ENCODE results near the gene UCK2. TPM values are rescaled to one million over a fixed set of nuclear protein-coding genes. Genes with fewer than 3 reads are reported as not detected.

UCK2 gene
- total RNA-seq, 1 donor from 2014 or later, result 44.2 TPM

DNA sequence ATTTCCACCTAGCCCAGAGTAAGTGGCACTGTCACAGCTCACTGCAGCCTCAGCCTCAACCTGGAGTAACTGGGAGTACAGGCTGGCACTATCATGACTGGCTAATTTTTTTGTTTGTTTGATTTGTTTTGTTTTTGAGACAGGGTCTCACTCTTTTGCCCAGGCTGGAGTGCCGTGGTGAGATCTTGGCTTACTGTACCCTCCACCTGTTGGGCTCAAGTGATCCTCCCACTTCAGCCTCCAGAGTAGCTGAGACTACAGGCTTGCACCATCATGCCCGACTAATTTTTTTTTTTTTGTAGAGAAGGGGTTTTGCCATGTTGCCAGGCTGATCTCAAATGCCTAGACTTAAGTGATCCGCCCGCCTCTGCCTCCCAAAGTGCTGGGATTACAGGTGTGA is 2.5 kb downstream of the UCK2 start:
- H3K27me3 Mint-ChIP-seq (ENCODE audit: low read depth), result no peaks in the 10 kb centered on the region
- H3K36me3 Mint-ChIP-seq (ENCODE audit: low read depth), result no peaks in the 10 kb centered on the region
- peak overlapping the region; percentile 91 for H3K4me3 Mint-ChIP-seq (ENCODE audit: unreplicated experiment)
- peak overlapping the region; percentile 96 for H3K27ac Mint-ChIP-seq (ENCODE audit: unreplicated experiment)
- H3K9me3 Mint-ChIP-seq (ENCODE audit: low read depth), result no peaks in the 10 kb centered on the region
- TF ChIP-seq, protein P1, sequence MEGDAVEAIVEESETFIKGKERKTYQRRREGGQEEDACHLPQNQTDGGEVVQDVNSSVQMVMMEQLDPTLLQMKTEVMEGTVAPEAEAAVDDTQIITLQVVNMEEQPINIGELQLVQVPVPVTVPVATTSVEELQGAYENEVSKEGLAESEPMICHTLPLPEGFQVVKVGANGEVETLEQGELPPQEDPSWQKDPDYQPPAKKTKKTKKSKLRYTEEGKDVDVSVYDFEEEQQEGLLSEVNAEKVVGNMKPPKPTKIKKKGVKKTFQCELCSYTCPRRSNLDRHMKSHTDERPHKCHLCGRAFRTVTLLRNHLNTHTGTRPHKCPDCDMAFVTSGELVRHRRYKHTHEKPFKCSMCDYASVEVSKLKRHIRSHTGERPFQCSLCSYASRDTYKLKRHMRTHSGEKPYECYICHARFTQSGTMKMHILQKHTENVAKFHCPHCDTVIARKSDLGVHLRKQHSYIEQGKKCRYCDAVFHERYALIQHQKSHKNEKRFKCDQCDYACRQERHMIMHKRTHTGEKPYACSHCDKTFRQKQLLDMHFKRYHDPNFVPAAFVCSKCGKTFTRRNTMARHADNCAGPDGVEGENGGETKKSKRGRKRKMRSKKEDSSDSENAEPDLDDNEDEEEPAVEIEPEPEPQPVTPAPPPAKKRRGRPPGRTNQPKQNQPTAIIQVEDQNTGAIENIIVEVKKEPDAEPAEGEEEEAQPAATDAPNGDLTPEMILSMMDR (IDR thresholded peaks at IDR 0.05), result no peak
- H3K4me1 Mint-ChIP-seq (ENCODE audit: low read depth), result peaks cover 41% of the 10 kb centered on the region
- DNase-seq (ENCODE audit: low spot score), result no peak

DNA sequence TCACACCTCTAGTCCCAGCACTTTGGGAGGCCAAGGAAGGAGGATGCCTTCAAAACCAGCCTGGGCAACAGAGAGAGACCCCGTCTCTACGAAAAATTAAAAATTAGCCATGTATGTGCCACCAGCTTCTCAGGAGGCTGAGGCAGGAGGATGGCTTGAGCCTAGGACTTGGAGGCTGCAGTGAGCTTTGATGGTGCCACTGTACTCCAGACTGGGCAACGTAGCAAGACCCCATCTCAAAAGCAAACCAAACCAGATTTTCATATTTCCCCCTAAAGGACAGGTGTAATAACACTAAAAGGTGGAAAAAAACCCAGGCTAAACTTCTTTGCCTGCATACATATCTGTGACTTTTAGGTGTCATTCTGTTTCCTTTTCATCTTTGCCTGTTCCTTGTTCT is 3.7 kb downstream of the UCK2 start:
- DNase-seq (ENCODE audit: low spot score), result no peak
- H3K27ac Mint-ChIP-seq (ENCODE audit: unreplicated experiment), result peak overlapping the region; percentile 32
- TF ChIP-seq, protein P1 (IDR thresholded peaks at IDR 0.05), result no peak
- no peak overlapping the region for H3K4me3 Mint-ChIP-seq (ENCODE audit: unreplicated experiment)
- no peaks in the 10 kb centered on the region for H3K36me3 Mint-ChIP-seq (ENCODE audit: low read depth)
- no peaks in the 10 kb centered on the region for H3K27me3 Mint-ChIP-seq (ENCODE audit: low read depth)
- H3K4me1 Mint-ChIP-seq (ENCODE audit: low read depth), result peaks cover 42% of the 10 kb centered on the region
- no peaks in the 10 kb centered on the region for H3K9me3 Mint-ChIP-seq (ENCODE audit: low read depth)

DNA sequence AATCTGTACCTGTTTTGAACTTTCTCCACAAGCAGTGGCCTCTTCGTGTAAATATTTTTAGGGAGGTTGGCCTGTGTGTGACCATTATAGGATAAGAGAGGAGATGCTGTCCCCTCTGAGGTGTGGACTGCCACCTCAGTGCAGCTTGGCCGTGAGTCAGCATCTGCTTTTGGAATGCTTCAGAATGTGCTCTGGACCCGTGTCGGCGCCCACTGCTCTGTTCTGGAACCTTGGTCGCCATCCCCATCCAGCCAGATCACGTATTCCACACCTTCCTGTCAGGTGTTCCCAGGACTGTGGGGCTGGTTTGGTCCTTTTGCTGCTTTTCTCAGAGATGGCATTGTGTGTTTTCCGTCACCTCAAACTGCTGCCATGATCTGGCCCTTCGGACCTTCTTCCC is 5.5 kb downstream of the UCK2 start:
- no peaks in the 10 kb centered on the region for H3K36me3 Mint-ChIP-seq (ENCODE audit: low read depth)
- DNase-seq (ENCODE audit: low spot score), result no peak
- H3K9me3 Mint-ChIP-seq (ENCODE audit: low read depth), result no peaks in the 10 kb centered on the region
- H3K4me3 Mint-ChIP-seq (ENCODE audit: unreplicated experiment), result no peak overlapping the region
- H3K27me3 Mint-ChIP-seq (ENCODE audit: low read depth), result no peaks in the 10 kb centered on the region
- H3K4me1 Mint-ChIP-seq (ENCODE audit: low read depth), result peaks cover 50% of the 10 kb centered on the region
- TF ChIP-seq, protein P1 (IDR thresholded peaks at IDR 0.05), result no peak
- H3K27ac Mint-ChIP-seq (ENCODE audit: unreplicated experiment), result no peak overlapping the region

DNA sequence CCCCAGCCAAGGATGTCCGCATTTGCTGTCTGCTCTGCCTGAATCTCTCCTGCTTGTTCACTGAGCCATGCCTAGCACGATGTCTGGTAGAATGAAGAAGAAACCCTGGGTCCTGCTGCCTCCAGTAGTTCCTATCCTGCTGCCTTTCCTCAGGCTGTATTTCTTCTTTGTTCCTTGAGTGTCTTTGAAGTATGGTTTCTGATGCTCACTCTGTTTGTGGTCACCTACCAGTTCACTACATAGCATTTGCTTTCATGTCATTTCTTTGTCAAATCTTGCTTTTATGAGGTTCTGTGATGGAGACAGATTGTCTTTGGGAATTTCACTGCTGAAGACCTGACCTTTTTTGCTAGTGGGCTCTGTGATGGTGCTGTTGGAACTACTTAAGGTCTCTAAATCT is 5.9 kb downstream of the UCK2 start:
- Mint-ChIP-seq H3K4me3 (ENCODE audit: unreplicated experiment) (no peak overlapping the region), H3K4me1 (ENCODE audit: low read depth) (peaks cover 55% of the 10 kb centered on the region), H3K36me3 (ENCODE audit: low read depth) (peaks cover 3% of the 10 kb centered on the region), H3K9me3 (ENCODE audit: low read depth) (no peaks in the 10 kb centered on the region), H3K27me3 (ENCODE audit: low read depth) (no peaks in the 10 kb centered on the region), H3K27ac (ENCODE audit: unreplicated experiment) (no peak overlapping the region)
- TF ChIP-seq, protein P1 (IDR thresholded peaks at IDR 0.05), result no peak
- DNase-seq (ENCODE audit: low spot score), result no peak

DNA sequence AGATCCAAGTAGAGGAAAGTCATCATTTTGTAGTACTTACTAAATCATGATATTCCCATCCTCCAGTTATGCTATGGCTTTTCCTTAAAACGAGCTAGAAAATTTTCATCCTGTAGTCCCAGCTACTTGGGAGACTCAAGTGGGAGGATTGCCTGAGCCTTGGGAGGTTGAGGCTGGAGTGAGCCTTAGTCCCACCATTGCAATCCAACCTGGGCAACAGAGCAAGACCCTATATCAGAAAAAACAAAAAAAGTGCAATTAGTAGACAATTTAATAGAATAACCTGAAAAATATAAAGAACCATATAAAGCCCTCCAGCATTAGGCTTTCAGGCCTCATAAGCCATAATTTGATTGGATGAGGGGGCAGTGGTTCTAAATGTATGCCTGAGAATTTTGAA is 6.8 kb downstream of the UCK2 start:
- H3K27ac Mint-ChIP-seq (ENCODE audit: unreplicated experiment), result no peak overlapping the region
- TF ChIP-seq, protein P1 (IDR thresholded peaks at IDR 0.05), result no peak
- peaks cover 3% of the 10 kb centered on the region for H3K36me3 Mint-ChIP-seq (ENCODE audit: low read depth)
- no peaks in the 10 kb centered on the region for H3K9me3 Mint-ChIP-seq (ENCODE audit: low read depth)
- H3K4me3 Mint-ChIP-seq (ENCODE audit: unreplicated experiment), result no peak overlapping the region
- peaks cover 57% of the 10 kb centered on the region for H3K4me1 Mint-ChIP-seq (ENCODE audit: low read depth)
- DNase-seq (ENCODE audit: low spot score), result no peak
- H3K27me3 Mint-ChIP-seq (ENCODE audit: low read depth), result no peaks in the 10 kb centered on the region

Measured in chondrocyte (in vitro differentiated cells).